ENCODE measurements around the gene SCGB1C2.
"Not testable (repeated sequence)": the region's sequence is repeated elsewhere in the genome, so short reads cannot be mapped to it uniquely, and the experiment has no call there.

SCGB1C2 gene

DNA sequence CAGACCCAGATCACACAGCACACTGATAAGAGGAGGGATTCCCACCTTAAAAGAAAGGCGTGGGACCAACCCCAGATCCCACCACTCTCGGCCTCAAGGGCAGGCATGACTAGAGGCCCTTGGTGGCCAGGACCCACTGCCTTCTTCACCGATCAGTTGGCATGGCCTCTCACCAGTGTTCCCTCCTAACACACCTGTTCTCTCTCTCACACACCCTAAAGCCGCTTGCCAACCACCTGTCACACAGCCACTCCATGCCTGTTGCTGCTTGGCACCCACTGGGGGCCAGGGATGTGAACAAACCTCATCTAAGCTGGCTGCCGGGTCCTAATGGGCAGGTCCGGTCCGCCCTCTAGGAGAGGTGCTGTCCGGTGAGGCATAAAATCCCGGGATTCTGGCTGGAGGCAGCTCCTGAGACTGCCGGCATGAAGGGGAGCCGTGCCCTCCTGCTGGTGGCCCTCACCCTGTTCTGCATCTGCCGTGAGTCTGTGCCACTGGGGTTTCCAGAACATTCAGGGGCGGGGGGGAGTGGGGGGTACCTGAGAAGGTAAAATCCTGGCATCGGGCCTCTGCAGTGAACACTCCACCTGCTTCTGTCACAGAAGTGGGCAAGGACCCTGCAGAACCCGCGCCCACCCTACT lies at the start of gene SCGB1C2:
TSS of gene SCGB1C2 (plus strand) at position 404 of the 642 bp plus-strand sequence. CDS start at position 426, 22 bp downstream.
- not testable (repeated sequence) for H3K36me3 ChIP-seq, H3K4me3 ChIP-seq, H3K9ac ChIP-seq, H3K4me2 ChIP-seq, H3K4me1 ChIP-seq, H4K20me1 ChIP-seq, H3K9me3 ChIP-seq, H3K27ac ChIP-seq, H3K27me3 ChIP-seq

DNA sequence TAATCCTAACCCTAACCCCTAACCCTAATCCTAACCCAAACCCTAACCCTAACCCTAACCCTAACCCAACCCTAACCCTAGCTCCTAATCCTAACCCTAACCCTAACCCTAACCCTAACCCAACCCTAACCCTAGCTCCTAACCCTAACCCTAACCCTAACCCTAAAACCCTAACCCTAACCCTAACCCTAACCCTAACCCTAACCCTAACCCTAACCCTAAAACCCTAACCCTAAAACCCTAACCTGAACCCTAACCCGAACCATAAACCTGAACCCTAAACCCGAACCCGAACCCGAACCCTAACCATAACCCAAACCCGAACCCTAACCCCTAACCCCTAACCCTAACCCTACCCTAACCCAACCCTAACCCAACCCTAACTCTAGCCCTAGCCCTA lies 24.3 kb upstream of the SCGB1C2 start:
- H3K9me3 ChIP-seq, H3K27me3 ChIP-seq, H3K4me2 ChIP-seq, H3K4me1 ChIP-seq, H3K9ac ChIP-seq, H3K4me3 ChIP-seq, H3K27ac ChIP-seq, H4K20me1 ChIP-seq, H3K36me3 ChIP-seq: not testable (repeated sequence)

DNA sequence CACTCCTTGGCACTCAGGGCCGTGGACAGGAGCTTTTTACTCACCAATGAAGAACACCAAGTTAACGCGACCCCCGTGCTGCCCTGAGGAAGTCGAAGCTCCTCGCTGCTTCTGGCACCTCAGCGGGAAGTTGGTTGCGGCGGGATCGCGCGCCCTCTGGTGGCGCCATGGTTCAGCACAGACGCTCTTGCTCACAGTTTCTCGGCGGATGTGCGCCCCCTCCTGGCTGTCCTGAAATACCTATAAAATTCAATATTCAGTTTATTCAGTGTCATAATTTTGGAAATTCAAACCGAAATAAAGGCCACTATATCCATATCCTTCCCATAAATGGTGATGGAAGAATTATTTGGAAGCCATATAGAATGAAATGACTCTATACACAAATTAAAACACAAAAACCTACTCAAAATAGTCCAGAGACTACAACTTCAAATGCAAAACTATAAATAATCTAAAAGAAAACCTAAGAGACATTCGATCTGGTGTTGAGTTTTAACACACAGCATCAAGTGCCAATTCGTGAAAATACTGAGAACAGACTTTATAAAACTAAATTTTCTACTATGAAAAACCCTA lies 18.9 kb upstream of the SCGB1C2 start:
- not testable (repeated sequence) for H4K20me1 ChIP-seq, H3K4me3 ChIP-seq, H3K9ac ChIP-seq, H3K9me3 ChIP-seq, H3K36me3 ChIP-seq, H3K4me1 ChIP-seq, H3K27ac ChIP-seq, H3K27me3 ChIP-seq, H3K4me2 ChIP-seq

DNA sequence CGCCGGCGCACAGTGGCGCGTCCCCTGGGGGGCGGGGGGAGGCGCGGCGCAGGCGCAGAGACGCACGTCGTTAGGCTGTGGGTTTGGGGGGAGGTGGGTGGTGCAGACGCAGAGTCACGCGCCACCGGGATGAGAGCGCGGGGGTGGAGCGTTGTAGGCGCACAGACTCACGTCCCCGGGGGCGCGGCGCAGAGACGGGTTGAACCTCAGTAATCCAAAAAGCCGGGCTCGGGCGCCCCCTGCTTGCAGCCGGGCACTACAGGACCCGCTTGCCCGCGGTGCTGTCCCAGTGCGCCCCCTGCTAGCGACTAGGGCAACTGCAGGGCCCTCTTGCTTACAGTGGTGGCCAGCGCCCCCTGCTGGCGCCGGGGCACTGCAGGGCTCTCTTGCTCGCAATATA lies 3.4 kb upstream of the SCGB1C2 start:
- H3K4me1 ChIP-seq, H3K9ac ChIP-seq, H3K4me2 ChIP-seq, H4K20me1 ChIP-seq, H3K36me3 ChIP-seq, H3K27me3 ChIP-seq, H3K27ac ChIP-seq, H3K4me3 ChIP-seq, H3K9me3 ChIP-seq: not testable (repeated sequence)

DNA sequence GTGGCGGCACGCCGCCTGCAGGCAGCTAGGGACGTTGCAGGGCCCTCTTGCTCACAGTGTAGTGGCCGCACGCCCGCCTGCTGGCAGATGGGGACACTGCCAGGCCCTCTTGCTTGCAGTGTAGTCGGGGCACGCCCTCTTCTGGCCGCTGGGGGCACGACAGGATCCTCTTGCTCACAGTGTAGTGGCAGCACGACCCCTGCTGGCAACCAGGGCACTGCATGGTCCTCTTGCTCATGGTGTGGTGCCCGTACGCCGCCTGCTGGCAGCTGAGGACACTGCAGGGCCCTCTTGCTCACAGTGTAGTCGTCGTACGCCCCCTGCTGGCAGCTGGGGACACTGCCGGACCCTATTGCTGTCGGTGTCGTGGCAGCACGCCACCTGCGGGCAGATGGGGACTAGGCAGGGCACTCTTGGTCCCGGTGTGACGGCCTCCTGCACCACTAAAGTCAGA lies 3.0 kb upstream of the SCGB1C2 start:
- not testable (repeated sequence) for H3K27ac ChIP-seq, H3K27me3 ChIP-seq, H3K4me3 ChIP-seq, H3K4me2 ChIP-seq, H4K20me1 ChIP-seq, H3K9ac ChIP-seq, H3K36me3 ChIP-seq, H3K4me1 ChIP-seq, H3K9me3 ChIP-seq

DNA sequence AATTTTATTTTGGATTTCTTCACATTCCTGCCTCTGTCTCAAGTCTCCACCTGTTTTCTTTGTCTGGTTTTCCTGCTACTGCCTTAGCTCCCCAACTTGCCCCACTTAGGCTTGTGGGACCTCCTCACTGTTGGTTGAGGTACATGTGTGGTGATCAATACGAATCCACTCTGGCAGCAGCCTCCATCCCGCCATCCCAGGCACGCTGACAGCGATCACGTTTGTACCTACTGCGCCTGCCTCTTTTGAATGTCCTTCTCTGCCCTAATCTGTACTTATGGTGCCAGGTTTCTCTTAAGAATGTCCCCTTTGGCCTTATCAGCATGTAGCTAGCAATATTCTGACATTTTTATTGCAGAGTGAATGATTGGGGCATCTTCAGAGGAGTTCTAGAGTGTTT lies 2.3 kb upstream of the SCGB1C2 start:
- not testable (repeated sequence) for H3K9me3 ChIP-seq, H3K4me3 ChIP-seq, H3K36me3 ChIP-seq, H3K4me2 ChIP-seq, H3K4me1 ChIP-seq, H4K20me1 ChIP-seq, H3K27ac ChIP-seq, H3K9ac ChIP-seq, H3K27me3 ChIP-seq

DNA sequence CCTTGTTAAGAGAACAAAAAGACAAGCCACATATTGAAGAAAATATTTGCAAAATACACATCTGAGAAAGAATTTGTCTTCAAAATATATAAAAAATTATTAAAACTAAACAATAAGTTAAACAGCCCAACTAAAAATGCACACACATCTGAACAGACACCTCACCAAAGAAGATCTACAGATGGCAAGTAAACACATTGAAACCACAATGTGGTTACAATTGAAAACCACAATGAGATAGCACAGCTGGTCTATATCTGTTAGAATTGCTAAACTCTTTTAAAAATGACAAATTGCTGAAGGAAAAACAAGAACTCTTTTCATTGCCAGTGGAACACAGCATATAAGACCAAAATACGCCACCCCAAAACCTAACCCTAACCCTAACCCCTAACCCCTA lies 1.5 kb upstream of the SCGB1C2 start:
- not testable (repeated sequence) for H3K27me3 ChIP-seq, H3K9ac ChIP-seq, H3K9me3 ChIP-seq, H3K36me3 ChIP-seq, H4K20me1 ChIP-seq, H3K4me1 ChIP-seq, H3K4me2 ChIP-seq, H3K4me3 ChIP-seq, H3K27ac ChIP-seq

DNA sequence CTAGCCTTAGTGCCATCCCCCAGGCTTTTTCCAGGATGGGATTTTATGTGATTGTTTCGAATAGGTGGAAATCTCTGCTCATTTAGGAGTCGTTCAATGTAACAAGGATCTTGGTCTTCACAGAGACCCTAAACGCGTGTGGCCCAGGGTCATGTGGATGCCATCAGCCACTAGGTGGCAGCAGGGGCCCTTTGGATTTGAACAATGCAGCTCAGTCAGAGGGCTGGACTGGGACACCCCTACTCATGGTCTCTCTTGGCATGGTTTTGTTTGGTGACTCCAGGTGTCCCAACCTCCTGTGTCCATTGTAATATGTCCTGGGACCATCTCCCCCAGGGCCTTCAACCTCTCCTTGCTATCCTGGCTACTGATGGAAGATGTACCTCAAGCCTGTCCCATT lies 838 bp upstream of the SCGB1C2 start:
- H3K4me1 ChIP-seq, H3K36me3 ChIP-seq, H3K27ac ChIP-seq, H4K20me1 ChIP-seq, H3K4me3 ChIP-seq, H3K4me2 ChIP-seq, H3K9ac ChIP-seq, H3K27me3 ChIP-seq, H3K9me3 ChIP-seq: not testable (repeated sequence)

DNA sequence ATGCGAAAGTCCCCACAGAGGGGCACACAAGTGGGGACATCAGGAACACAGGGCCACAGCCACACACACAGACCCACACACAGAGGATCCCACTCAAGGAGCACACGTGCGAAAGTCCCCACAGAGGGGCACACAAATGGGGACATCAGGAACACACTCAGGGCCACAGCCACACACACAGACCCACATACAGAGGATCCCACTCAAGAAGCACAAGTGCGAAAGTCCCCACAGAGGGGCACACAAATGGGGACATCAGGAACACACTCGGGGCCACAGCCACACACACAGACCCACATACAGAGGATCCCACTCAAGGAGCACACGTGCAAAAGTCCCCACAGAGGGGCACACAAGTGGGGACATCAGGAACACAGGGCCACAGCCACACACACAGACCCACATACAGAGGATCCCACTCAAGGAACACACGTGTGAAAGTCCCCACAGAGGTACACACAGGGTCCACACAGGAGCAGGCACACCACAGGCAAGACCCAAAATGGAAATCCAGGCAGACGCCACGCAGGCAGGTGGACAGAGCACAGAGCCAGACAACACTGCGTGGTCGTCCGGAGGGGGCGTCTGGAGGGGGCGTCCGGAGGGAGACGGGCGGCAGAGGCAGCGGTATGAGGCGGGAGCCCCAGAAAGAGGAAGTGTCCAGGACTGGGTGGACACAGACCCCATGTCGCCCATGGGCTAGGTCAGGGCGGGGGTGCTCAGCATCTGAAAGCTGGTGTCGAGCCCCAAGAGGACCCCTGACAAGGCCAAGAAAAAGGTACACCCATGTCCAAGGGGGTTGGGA lies 2.2 kb downstream of the SCGB1C2 start:
- H3K4me3 ChIP-seq, H3K9me3 ChIP-seq, H3K4me2 ChIP-seq, H3K9ac ChIP-seq, H4K20me1 ChIP-seq, H3K36me3 ChIP-seq, H3K27ac ChIP-seq, H3K4me1 ChIP-seq, H3K27me3 ChIP-seq: not testable (repeated sequence)

DNA sequence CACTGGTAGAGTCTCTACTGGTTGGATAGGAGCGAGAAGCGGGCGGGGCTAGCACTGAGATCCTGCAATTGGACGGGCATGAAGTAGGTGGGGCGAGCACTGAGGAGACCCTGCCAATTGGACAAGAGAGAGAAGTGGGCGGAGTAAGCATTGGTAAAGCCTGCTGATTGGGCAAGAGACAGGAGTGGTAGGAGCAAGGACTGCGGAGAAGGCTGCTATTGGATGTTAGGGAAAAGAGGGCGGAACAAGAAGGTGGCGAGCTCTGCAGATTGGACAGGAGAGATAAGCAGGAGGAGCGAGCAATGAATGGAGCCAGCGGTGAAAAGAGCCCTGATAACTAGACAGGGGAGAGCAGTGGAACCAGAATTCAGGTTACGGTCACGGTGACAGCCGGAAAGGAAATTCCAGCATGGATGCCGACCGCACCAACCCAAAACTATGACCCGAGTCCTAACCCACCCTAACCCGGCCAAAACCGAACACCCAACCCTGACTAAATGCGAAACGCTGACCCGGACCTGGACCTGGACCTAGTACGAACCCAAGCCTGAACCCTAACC lies 4.8 kb downstream of the SCGB1C2 start:
- Histone ChIP-seq H3K27me3 (no peaks in the 10 kb centered on the region; the same call in 1 of the 2 replicates), H3K36me3 (no peaks in the 10 kb centered on the region), H3K4me1 (peaks cover 6% of the 10 kb centered on the region; the same call in 1 of the 2 replicates), H3K4me2 (no peak overlapping the region), H3K9me3 (no peaks in the 10 kb centered on the region), H3K27ac (no peak overlapping the region), H3K4me3 (no peak overlapping the region), H4K20me1 (no peaks in the 10 kb centered on the region), H3K9ac (no peak overlapping the region)
- TF ChIP-seq Cebpa-rat (IDR thresholded peaks at IDR 0.05), result no peak

All from BLaER1 (cell line).